AG04449 (cell line): Measurements from ENCODE around the gene EXOC4.

ENCODE experiments used
- CTCF ChIA-PET: fragments of 350-600 bp; formaldehyde crosslinking; extraction: SDS; loops from one replicate; lab custom pipeline; 2021; ENCODE audit warnings: antibody characterized with exemption; lab: Yijun Ruan, JAX
- POLR2A ChIA-PET: fragments of 400-600, 350-600 bp; formaldehyde crosslinking; extraction: SDS; loops from one replicate; lab custom pipeline; 2020; ENCODE audit warnings: antibody characterized with exemption, inconsistent platforms; lab: Yijun Ruan, JAX
- DNase-seq: peaks from one replicate; pipeline ENCODE4 v3.0.0-alpha.2; 2010; ENCODE audit warnings: low read depth, low spot score
- H3K4me3 ChIP-seq: 2 replicates; pipeline ENCODE4 v1.5.1; 2011; ENCODE audit warnings: low read depth, mild to moderate bottlenecking, control low read depth, low read length
- CTCF ChIP-seq: IDR thresholded peaks from one replicate; pipeline ENCODE4 v1.5.1; 2011; ENCODE audit warnings: mild to moderate bottlenecking, moderate library complexity, low read length, control low read depth, inconsistent platforms; ENCODE audit not compliant: insufficient read depth; ENCODE audit errors: missing control alignments

EXOC4 gene

GRCh38 chr7:134004829-134005505 lies 752.1 kb downstream of the EXOC4 start:
- no peak for TF ChIP-seq CTCF
- CTCF ChIA-PET, result no interaction called here
- H3K4me3 ChIP-seq, result no peak overlapping the region
- DNase-seq, result no peak
- POLR2A ChIA-PET, result no interaction called here

- no peak overlapping the region for H3K4me3 ChIP-seq
- POLR2A ChIA-PET, result no interaction called here
- CTCF ChIA-PET, result no interaction called here
- no peak for TF ChIP-seq CTCF
- DNase-seq, result no peak
Measured at GRCh38 chr7:134009314-134010110, 756.6 kb downstream of the EXOC4 start.

GRCh38 chr7:134013249-134013648 lies 760.4 kb downstream of the EXOC4 start:
- no peak for TF ChIP-seq CTCF
- ChIA-PET CTCF (no interaction called here), POLR2A (no interaction called here)
- no peak overlapping the region for H3K4me3 ChIP-seq
- no peak for DNase-seq

DNA sequence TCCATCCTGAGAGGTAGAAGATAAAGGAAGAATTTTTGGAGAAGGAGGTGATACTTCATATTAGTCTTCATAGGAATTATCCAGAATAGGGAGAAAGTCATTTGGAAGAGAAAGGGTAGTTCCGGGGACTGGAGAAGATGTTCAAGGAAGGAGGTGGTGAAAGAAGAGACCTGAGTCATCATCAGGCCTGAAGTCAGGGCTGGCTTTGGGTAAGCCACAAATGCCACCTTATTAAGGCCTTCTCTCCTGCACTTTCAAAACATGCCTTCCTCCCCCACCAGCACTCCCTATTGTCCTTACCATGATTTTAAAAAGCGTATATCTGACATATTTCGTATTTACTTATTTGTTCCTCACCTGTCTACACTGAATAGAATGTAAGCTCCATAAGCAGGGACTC lies 762.1 kb downstream of the EXOC4 start:
- ChIA-PET POLR2A (no interaction called here), CTCF (interaction anchor here (1.0 to 1.5 kb wide), 3 partner anchors 8 to 1304 kb away, joined by 3 to 4 read pairs (median 3); no protein-coding TSS in a partner anchor)
- no peak overlapping the region for H3K4me3 ChIP-seq
- no peak for DNase-seq
- no peak for TF ChIP-seq CTCF

DNA sequence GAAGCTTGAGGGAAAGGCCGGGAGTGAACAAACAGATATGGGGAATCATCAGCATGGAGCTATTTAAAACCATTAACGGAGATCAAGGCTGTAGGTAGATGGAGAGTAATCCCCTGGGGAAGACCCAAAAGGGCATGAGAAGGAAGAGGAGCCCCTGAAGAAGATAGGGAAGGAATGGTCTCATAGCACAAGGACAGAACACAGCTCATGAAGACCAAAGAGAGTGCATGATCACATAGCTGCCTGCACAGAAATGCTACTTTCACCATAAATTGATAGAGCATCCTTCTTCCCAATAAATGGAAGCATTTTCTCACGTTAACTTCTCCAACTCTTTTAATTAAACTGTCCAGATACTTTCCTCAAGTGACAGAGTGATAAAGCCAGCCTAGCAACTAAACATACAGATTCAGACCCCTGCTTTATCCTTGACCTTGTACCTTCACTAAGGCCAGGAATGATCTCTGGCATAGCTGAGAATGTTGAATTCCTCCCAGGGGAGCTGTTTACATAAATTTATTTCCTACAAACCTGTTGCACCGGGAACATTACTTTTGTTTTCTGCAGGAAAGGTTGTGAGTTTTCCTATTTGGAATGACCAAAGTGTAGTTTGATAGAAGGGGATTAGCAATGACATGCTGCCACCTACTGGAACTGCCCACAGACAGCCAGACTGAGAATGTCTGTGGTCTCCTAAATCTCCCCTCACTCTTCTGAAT lies 763.5 kb downstream of the EXOC4 start:
- ChIA-PET POLR2A (interaction anchor here (0.9 kb wide), 1 partner anchor 11 kb away, joined by 4 read pairs; no protein-coding TSS in a partner anchor), CTCF (interaction anchor here (0.9 to 1.5 kb wide), 13 partner anchors 9 to 1306 kb away, joined by 3 to 4 read pairs (median 3); no protein-coding TSS in a partner anchor)
- H3K4me3 ChIP-seq, result no peak overlapping the region
- TF ChIP-seq CTCF, result peak; percentile 65
- peak; percentile 4 for DNase-seq
